HG03066 (cell line): Measurements from ENCODE around the gene ZNF791.
"Not testable (repeated sequence)": the region's sequence is repeated elsewhere in the genome, so short reads cannot be mapped to it uniquely, and the experiment has no call there.

Experiments used
- ATAC-seq: cut with Tn5 transposase; IDR thresholded peaks from one replicate; pipeline ENCODE4 v1.9.1; 2021; ENCODE audit warnings: low read depth; ENCODE audit not compliant: unreplicated experiment

Gene ZNF791

DNA sequence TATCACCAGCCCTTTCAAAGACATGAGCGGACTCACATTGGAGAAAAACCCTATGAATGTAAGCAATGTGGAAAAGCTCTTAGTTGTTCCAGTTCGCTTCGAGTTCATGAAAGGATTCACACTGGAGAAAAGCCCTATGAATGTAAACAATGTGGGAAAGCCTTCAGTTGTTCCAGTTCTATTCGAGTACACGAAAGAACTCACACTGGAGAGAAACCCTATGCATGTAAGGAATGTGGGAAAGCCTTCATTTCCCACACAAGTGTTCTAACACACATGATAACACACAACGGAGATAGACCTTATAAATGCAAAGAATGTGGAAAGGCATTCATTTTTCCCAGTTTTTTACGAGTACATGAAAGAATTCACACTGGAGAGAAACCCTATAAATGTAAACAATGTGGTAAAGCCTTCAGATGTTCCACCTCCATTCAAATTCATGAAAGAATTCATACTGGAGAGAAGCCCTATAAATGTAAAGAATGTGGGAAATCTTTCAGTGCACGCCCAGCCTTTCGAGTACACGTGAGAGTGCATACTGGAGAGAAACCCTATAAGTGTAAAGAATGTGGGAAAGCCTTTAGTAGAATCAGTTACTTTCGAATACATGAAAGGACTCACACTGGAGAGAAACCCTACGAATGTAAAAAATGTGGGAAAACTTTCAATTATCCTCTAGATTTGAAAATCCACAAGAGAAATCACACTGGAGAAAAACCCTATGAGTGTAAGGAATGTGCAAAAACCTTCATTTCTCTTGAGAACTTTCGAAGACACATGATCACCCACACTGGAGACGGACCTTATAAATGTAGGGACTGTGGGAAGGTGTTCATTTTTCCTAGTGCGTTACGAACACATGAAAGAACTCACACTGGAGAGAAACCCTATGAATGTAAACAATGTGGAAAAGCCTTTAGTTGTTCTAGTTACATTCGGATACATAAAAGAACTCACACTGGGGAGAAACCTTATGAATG, 17.6 kb downstream of the ZNF791 start:
- no peak for ATAC-seq

DNA sequence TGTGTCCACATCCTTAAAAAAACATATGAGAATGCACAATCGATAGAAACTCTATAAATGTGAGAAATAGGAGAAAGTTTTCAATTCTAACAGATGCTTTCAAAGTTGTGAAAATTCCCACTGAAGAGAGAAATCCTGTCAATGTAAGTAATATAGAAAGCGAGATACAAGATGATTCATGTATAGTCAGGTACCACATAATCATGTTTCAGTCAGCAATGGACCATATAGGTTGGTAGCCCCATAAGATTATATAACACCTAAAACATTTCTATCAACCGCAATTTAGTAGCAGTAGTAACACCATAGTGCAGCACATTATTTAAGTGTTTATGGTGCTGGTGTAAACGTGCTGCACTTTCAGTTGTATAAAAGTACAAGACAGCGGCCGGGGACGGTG, 18.5 kb downstream of the ZNF791 start:
- ATAC-seq = no peak

DNA sequence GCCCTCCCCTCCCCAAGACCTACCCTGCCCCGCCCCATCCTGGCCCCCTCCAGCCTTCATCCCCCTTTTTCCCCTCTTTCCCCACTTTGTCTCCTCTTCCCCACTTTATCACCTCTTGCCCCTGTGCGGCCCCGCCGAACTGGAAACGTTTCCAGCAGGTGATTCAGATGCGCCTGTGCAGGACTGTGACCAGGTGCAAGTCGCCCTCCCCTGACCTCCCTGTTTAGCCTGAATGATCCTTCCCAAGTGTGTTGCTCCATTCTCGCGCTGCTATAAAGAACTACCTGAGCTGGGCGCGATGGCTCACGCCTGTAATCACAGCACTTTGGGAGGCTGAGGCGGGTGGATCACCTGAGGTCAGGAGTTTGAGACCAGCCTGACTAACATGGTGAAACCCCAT, 25.9 kb downstream of the ZNF791 start:
- ATAC-seq = no peak

DNA sequence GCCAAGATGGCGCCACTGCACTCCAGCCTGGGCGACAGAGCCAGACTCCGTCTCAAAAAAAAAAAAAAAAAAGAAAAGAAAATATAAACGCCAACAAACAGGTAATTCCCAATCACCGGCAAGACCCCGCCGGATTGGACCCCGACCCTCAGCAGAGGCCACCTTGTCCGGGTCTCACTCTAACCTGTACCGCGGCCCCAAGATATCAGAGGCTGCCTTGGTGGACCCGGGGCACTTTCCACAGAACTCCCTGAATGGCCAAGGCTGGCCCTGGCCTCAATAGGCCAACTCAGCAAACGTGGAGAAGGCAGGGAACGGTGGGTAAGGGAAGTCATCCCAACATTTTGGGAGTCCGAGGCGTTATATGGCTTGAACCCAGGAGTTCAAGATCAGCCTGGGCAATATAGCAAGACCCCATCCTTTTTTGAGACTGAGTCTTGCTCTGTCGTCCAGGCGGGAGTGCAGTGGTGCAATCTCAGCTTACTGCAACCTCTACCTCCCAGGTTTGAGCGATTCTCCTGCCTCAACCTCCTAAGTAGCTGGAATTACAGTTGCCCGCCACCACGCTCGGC, 28.0 kb downstream of the ZNF791 start:
- ATAC-seq = no peak

DNA sequence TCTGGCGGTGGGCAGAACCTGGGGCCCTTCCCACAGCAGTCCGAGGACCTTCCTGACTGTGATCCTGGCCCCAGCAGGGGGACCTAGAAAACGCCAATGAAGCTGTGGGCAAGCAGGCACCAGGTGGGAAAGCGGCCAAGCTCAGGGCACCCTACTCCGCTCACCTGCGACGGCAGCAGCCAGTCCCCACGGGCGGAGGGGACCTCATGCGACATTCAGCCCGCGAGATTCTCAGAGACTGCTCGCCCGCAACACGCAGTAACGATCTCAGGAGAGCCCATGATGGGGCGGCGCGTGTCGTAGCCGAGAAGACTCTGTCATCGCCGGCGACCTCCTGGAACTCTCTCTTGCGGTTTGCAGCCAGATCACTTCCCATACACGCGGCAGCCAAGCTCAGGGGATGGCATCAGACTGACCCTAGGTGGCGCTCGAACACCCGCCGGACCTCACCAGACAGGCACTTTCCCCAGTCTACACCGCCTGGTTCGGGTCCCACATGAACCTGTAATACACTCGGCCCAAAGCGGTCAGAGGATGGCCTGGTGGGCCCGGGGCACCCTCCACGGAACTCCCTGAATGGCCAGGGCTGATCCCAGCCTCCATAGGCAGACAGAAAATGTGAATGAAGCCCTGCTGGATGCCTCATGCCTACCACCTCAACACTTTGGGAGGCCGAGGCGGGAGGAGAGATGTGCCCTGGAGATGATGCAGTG, 29.3 kb downstream of the ZNF791 start:
- no peak for ATAC-seq

- no peak for ATAC-seq
These were observed 30.7 kb downstream of the ZNF791 start for GRCh38 chr19:12641456-12641855.

- ATAC-seq = no peak
These were observed 31.8 kb downstream of the ZNF791 start for GRCh38 chr19:12642506-12642905.

DNA sequence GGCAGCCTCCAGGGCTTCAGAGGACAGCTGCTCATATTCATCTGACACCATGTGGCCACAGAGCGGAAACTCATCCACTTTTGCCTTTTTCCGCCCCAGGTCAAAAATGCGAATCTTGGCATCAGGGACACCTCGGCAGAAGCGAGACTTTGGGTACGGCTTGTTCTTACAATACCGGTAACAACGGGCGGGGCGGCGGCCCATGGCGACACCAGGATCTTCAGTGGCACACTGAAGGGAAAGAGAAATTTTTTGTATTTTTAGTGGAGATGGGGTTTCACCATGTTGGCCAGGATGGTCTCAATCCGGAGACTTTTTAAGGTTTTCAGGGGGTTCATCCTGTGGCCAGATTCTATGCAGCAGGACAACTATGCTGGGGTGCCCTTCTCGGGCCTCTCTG, 33.0 kb downstream of the ZNF791 start:
- ATAC-seq = not testable (repeated sequence)

DNA sequence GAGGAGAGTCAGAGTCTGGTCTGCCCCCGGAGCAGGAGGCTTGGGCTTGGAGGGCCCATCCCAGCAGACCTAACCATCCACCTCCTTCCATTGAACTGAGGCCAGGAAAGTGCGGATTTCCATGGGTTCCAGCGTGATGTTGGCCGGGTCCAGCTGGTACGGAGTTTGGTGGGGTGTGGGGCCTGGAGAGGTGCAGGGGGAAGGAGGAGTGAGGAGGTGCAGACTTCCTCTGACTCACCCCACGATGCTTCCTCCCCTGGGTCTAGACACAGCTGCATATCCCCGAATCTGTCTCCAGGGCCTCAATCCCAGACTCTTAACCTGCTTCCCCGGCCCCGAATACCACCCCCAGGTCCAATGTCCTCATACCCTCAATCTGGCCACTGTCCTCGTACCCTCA, 35.8 kb downstream of the ZNF791 start:
- no peak for ATAC-seq

DNA sequence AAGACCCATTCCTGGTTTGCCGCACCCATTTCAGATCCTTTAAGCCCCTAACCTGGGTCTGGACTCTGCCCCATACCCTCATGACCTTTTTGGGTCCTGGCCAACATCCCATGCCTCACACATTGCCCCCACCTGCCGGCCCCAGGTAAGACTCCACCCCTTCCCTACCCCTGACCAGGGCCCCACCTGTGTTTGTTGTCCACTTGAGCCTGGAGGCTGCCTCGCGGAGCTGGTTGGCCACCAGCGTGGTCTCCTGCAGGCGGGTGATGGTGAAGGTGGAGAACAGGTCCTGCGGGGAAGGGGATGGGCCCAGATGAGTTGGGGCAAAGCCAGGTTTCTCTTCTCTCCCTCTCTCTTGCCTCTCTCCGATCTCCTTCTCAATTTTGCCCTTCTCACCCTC, 36.3 kb downstream of the ZNF791 start:
- no peak for ATAC-seq

DNA sequence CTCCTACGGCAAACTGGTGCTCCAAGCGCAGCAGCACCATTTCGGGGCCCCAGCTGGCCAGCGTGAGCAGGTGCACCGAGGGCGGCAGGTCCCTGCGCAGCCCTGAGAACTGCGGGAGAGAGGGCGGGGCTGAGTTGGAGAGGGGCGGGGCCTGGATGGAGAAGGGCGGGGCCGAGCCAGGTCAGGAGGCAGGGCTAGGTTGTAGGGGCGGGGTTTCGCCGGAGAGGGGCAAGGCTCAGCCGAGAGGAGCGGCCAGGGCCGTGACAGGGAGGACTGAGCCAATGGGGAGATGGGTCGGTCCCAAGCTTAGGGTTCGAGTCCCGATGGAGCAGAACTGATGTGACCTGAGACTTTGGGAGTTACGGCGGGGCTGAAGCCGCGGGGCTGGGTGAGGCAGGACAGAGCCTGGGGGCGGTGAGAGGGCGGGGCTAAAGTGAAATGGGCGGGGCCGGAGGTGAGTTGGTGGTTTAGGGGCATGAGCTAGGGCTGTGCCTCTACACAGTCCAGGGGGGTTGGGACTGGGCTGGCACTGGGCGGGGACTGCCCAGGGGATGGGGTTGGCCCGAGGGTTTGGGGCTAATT, 36.9 kb downstream of the ZNF791 start:
- ATAC-seq = no peak

DNA sequence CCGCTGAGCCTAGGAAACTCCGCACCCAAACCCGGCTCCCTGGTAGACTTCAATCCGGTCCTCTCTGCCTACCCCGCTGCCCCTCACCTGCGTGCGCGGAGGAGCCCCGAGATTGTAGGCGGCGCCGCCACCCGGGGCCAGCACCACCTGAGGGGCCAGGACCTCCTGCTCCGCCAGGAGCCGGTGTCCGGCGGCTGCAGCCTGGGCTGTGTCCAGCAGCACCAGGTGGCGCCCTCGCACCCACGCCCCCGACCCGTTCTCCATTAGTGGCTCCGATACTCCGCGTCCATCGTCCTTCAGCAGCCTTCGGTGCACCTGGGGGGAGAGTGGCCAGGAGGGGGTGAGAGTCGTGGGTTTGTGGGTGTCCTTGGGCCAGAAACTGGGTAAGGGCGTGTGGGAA, 37.4 kb downstream of the ZNF791 start:
- ATAC-seq = no peak

DNA sequence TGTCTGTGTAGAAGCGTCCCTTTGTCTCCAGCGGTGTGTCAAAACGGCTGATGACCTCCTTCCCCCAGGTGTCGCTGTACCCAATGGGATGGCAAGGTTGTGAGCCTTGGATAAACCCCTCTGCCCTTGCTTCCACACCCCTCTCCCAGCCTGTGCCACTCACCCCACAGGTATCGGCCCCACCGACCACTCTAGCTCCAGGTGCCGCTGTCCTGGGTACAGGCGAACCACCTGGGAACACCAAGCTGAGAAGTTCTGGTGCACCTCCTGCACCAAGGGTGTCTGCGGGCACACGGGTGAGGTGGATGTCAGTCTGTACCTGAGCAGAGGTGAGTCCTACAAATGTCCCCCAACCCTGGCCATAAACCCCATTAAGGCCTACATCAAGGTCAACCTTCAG, 39.2 kb downstream of the ZNF791 start:
- ATAC-seq = no peak

GRCh38 chr19:12652219-12652618, 41.5 kb downstream of the ZNF791 start:
- ATAC-seq = no peak

DNA sequence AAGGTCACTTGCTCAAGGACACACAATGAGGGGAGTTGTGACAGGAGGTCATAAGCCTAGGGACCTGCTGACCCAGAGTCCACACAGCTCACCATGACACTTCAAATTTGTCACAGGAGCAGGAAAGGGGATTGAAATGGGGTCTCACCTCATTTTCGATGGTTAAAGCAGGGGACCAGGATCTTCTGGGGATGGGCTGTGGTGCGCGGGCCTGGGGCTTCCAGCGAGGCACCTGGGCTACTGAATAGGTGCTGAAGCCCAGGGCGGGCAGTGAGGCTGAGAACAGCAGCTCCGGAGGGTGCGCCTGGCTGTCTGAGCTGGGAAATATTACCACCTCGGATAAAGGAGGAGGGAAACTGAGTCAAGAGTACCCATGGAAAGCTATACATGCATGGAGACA, 44.8 kb downstream of the ZNF791 start:
- ATAC-seq = no peak

DNA sequence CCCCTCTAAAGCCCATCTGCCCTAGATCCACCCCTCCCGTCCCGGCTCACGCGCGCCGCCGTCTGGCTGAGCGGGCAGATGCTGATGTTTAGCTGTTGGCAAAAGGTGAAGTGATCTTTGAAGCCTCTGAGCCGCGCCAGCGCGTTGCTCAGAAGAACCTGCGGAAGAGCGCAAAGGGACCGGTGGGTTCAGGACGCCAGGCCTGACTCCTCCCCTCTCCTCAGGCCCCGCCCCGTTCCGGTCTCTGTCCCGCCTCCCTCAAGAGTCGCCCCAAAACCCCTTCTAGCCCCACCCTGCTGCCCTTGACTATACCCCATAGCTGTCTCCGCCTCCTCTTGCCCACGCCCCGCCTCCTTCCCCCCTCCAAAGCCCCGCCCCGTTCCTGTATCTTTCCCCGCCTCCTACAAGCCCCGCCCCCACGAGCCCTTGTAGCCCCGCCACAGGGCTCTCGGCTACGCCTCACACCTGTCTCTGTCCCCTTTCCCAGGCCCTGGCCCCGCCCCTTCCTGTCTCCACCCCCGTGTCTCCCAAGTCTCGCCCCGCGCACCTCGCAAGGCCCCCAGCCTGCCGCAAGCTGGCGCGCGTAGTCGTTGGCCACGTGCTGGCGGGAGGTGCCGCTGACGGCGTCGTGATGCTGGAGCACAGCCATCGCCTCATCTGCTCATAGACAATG, 46.3 kb downstream of the ZNF791 start:
- ATAC-seq = no peak

DNA sequence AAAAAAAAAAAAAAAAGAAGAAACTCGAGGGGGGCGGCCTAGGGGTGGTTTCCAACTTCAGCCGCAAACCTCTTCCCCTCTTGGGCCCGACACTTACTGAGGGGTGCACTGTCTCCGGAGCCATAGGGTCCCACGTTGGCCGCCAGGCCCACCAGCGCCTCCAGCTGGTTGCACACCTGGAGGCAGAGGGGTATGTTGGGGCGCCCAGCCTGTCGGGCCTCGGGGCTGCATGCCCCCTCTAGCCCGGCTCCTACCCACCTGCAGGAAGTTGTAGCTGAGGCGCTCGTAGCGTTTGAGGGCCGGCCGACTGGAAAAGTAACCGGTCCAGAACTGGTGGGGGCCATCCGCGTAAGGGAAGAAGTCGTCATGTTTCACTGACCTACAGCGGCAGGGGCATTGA, 47.2 kb downstream of the ZNF791 start:
- no peak for ATAC-seq

GRCh38 chr19:12660980-12661379, 50.3 kb downstream of the ZNF791 start:
- ATAC-seq = no peak

DNA sequence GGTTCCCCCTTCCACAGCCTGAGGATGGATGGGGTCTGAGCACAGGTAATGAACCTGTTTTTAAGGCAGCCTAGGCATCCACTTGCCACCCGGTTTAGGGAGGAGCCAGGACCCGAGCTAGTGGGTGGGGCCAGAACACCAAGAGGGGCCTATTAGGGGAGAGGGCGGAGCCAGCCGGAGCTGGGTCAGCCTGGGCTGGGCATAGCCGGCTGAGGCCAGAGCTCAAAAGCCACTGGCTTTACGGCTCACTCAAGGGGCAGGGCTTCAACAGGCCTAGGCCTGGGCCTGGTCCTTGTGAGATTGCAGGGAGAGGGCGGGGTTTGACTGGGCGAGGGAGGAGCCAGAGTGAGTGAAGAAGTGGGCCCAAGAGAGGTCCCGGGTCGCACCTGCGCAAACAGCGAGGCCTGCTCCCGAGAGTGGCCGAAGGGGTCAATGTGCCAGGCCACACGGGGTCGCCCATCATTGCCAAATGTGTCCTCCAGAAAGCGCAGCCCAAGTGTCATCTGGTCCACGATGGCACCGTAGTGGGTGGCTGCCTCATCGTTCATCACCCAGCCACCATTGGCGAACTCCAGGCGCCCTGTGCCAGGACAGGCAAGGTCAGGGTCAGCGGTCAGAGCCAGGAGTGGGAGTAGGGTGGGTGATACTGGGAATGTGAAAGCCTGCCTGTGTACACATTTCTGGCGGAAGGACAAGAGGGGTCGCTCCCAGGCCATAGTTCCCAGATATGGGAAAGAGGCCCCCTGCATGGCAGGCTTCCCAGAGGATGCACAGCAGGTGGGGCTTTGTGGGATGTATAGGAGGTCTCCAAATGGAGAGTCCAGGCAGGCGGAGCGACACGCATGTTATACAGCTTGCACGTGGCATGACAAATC, 53.9 kb downstream of the ZNF791 start:
- ATAC-seq = no peak

DNA sequence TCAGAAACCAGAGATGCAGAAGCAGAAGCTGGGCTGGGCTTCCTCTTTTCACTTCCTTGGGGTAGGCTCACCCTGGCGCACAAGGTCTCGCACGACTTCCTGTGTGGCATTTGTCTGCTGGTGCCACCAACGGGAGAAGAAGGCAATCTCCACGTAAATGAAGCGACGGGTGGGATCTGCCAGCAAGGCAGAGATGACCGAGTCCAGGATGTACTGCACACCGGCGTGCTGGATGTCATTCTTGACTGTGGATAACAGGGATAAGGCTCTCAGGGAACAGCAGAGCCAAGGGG, 54.5 kb downstream of the ZNF791 start:
- ATAC-seq = no peak
